ENCODE data around the gene ASF1B.

ASF1B gene

DNA sequence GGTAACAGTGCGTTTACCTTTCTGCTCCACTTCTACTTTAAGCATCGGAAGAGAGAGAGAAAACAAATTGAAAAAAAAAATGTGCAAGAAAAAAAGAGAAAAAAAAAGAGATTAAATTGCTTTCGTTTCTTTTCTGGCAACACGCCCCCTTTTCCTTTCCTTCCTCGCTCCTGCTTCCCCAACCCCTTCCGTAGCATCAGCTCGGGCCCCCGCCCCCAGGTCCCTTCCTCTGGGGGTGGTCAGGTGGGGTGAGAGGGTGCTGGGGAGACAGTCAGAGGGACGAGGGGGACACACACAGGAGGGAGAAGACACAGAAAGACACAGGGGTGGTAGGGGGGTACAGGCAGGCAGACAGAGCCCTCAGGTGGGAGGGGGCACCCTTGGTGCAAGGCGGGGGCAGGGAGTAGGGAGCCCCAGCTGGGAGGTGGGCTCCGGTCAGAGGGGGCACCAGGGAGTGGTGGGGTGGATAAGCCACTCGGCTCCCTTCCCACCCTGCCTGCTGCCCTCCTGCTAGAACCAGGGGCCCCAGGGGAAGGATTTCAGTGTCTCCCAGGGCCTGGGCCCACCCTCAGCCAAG lies 30.7 kb upstream of the ASF1B start:
- no peak for TF ChIP-seq POLR2A (IDR thresholded peaks at IDR 0.05; ENCODE audit: low read depth, low read length)
- FAIRE-seq = no peak
- no peak for DNase-seq (ENCODE audit: insufficient read length, low spot score)

DNA sequence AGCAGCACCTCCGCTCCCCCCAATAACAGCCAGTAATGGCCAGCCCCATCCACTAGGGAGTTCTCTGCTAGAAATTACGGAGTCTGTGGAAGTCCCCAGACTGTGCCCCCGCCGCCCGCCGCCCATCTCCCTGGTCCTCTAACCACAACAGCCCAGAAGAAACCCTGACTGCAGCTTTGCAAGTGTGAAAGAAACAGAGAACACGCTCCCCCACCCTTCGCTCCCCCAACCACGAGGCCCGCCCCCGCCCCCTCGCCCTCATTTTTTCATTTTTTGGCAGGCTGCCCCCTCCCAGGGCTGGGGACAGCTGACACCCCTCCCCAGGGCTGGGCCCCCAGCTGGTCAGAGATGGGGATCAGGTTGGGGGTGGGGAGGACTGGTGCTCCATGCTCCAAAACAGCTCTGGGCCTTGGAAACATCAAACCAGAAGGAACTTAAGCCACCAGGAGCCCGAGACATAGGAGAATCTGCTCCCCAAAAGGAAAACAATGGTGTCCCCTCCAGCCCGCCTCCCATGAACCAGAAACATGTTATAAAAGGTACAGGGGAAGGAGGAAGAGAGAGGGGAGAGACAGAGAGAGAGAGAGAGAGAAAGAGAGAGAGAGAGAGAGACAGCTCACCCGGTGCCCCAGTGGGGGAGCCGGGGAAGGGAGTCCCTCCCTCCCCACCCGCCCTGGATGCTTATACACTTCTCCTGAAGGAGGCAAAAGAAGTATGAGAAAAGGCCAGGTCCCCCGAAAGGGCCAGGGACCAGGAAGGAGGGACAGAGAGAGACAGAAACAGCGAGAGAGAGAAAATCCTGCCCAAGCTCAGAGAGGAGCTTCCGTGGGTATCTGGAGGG lies 29.8 kb upstream of the ASF1B start:
- no peak for DNase-seq (ENCODE audit: insufficient read length, low spot score)
- no peak for TF ChIP-seq POLR2A (IDR thresholded peaks at IDR 0.05; ENCODE audit: low read depth, low read length)
- FAIRE-seq = no peak

DNA sequence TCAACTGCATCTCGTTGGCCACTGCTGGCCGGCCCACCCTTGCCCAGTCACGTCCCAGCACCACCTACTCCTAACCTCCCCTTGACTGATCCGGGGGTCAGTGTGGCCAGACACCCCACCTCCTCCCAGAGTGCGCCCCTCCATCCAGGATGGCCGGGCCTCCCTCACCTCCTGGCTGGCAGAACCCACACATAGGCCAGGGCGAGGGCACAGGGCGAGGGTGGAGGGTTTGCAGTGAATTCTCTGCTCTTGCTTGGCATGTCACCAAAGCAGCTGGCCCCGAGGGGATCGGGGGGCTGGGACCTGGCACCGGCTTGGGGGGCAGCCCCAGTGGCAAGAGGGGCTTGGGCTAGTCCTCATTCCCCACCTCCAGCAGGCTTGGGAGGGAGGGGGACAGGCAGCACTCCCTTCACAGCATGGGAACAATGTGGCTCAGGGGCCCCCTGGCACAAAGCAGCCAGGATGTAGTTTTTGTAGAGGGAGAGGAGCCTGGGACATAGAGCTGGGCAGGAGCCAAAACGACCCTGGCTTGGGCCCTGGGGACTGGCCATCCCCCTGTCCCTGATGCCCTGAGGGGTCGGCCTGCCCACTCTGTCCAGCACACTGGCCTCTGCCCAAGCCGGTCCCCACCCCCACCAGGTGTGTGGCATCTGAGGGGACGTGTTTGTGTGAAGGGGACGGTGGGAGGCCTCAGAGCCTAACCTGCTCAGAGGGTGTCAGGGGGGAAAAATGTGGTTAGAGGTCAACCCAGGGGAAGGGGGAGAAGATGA lies 28.5 kb upstream of the ASF1B start:
- FAIRE-seq (no peak), DNase-seq (ENCODE audit: insufficient read length, low spot score) (no peak)
- TF ChIP-seq POLR2A (IDR thresholded peaks at IDR 0.05; ENCODE audit: low read depth, low read length) = no peak

DNA sequence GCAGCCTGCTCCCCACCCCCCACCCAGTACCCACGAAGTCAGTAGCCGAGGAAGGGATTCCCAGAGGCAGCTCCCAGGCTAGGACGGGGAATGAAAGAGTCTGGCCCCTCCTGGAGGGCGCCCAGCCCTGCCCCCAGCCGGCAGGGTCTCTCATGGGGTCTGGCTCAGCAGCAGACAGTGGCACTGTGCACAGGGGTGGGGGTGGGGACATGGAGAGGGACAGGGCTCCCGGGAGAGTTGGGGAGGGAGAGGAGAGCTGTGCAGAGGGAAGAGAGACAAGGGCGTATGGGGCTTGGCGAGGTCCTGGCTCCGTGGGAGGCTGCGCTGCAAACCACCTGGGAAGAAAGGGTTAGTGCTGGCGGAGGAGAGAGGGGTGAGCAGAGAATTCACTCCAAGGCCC lies 27.7 kb upstream of the ASF1B start:
- no peak for FAIRE-seq
- no peak for TF ChIP-seq POLR2A (IDR thresholded peaks at IDR 0.05; ENCODE audit: low read depth, low read length)
- no peak for DNase-seq (ENCODE audit: insufficient read length, low spot score)

DNA sequence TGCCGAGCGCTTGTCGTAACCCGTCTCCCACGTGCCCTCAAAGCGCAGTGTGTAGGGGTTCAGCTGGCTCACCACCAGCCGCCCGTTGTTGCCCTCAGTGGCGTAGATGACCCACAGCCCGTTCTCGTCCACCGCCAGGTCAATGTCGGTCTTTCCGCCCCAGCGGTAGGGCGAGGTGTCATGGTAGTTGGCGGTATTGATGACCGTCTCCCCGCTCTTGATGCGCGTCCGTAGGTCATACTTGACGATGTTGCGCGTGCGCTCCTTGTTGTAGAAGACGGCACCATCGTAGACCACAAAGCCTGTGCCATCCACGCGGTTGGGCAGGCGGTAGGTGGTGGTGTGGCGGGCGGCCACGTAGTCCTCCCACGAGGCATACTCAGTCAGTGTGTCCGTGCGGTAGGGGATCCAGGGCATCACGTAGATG lies 26.5 kb upstream of the ASF1B start:
- TF ChIP-seq POLR2A (IDR thresholded peaks at IDR 0.05; ENCODE audit: low read depth, low read length) = no peak
- no peak for FAIRE-seq
- DNase-seq (ENCODE audit: insufficient read length, low spot score) = no peak

- no peak for TF ChIP-seq POLR2A (IDR thresholded peaks at IDR 0.05; ENCODE audit: low read depth, low read length)
- no peak for FAIRE-seq
- no peak for DNase-seq (ENCODE audit: insufficient read length, low spot score)
Observed at GRCh38 chr19:14161305-14161704, 24.9 kb upstream of the ASF1B start.

GRCh38 chr19:14160017-14160703 lies 23.8 kb upstream of the ASF1B start:
- TF ChIP-seq POLR2A (IDR thresholded peaks at IDR 0.05; ENCODE audit: low read depth, low read length) = no peak
- no peak for FAIRE-seq
- no peak for DNase-seq (ENCODE audit: insufficient read length, low spot score)

GRCh38 chr19:14159059-14159458 lies 22.7 kb upstream of the ASF1B start:
- DNase-seq (ENCODE audit: insufficient read length, low spot score) (no peak), FAIRE-seq (no peak)
- TF ChIP-seq POLR2A (IDR thresholded peaks at IDR 0.05; ENCODE audit: low read depth, low read length) = no peak

- FAIRE-seq (no peak), DNase-seq (ENCODE audit: insufficient read length, low spot score) (no peak)
- no peak for TF ChIP-seq POLR2A (IDR thresholded peaks at IDR 0.05; ENCODE audit: low read depth, low read length)
Observed at GRCh38 chr19:14158276-14159023, 22.1 kb upstream of the ASF1B start.

DNA sequence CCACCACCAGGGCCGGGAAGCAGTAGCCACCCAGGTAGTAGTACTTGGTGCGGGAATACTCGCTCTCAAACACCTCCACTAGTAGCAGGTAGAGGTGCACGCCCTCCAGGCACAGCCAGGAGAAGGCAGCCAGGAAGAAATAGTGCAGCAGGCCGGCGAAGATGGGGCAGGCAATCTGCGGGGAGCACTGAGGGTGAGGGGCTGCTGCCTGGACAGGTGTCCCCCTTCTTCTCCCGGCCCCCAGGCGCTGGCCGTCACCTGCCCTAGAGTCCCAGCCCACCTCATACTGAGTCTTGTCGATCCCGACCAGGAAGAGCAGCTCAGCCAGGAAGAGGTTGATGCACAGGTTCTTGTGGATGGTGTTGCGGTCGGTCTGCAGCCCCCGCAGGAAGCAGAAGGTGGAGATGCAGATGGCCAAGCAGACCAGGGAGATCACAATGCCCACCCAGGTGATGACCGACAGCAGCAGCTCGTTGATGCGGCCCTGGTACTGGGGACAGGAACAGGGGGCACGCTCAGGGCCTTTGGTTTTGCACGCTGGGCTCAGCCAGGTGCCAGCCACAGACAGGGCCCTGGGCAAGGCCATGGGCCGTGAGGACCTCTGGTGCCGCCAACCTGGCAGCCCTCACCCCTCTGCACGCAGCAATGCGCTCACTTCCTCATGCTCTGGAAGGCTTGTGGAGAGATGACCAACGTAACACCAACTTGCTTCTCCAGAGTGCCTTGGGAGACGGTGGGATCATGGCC lies 20.8 kb upstream of the ASF1B start:
- DNase-seq (ENCODE audit: insufficient read length, low spot score) (no peak), FAIRE-seq (no peak)
- no peak for TF ChIP-seq POLR2A (IDR thresholded peaks at IDR 0.05; ENCODE audit: low read depth, low read length)

DNA sequence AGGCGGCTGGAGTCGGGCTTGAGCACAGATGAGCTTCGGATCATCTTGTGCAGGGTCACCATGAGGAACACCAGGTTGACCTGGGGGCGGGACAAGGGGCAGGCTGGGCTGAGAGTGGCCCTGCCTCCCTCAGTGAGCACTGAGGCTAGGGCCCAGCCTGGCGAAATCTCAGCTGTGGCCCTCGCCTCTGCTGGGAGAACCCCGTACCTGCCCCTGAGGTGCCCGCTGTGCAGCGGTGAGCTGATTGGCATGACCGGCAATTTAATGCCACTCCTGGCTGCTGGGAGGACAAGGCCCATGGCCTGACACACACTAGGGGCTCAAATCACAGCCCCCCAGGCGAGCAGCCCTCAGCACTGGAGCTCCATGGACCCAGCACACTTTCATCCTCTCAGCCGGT lies 19.7 kb upstream of the ASF1B start:
- no peak for TF ChIP-seq POLR2A (IDR thresholded peaks at IDR 0.05; ENCODE audit: low read depth, low read length)
- DNase-seq (ENCODE audit: insufficient read length, low spot score) (no peak), FAIRE-seq (no peak)

DNA sequence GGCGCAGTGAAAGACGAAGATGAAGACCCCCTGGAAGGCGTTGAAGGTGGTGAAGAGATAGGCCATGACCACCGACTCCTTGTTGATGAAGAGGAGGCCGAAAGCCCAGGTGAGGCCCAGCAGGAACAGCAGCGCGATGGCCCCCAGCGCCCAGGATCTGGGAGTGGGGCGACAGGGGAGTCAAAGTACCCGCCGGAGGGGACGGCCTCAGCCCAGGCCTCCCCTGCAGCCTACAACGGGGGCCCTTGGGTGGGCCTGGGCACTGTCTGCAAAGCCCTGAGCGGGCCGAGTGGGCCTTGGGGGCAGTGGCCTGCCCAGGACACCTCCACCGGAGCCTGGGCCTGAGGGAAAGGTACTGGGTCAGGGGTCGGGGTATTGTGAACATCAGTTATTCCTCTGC lies 19.0 kb upstream of the ASF1B start:
- no peak for TF ChIP-seq POLR2A (IDR thresholded peaks at IDR 0.05; ENCODE audit: low read depth, low read length)
- FAIRE-seq (no peak), DNase-seq (ENCODE audit: insufficient read length, low spot score) (no peak)

DNA sequence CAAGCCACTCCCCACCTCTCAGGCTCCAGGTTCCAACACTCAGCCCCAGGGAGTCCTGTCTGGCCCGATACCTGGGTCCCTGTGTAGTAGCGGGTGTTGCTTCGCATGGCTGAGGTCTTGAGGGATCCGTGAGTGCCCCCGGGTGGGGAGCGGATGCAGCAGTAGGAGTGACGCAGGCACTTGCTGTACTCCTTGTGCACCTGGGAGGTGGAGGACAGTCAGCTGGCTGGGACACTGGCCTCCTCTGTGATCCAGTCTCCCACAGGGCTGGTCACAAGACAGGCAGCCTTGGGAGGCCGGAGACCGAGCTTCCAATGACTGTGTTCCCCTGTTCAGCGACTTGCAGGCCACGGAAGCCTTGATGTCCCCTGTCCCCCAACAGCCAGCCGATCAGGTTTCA lies 16.3 kb upstream of the ASF1B start:
- DNase-seq (ENCODE audit: insufficient read length, low spot score) (no peak), FAIRE-seq (no peak)
- no peak for TF ChIP-seq POLR2A (IDR thresholded peaks at IDR 0.05; ENCODE audit: low read depth, low read length)

Data from H54 (cell line).